Aorta (tissue), 5 donors: ENCODE measurements around the gene SORBS2. TPM values are rescaled to one million over a fixed set of nuclear protein-coding genes. Genes with fewer than 3 reads are reported as not detected.

Experiments
- ATAC-seq: fragments of 200-7000 bp; cut with Tn5 transposase; one replicate; pipeline ENCODE4 v1.9.1; 2022; ENCODE audit warnings: moderate library complexity; ENCODE audit not compliant: low FRiP score
- DNase-seq, 2 donors: peaks; one replicate each; pipeline ENCODE4 v3.0.0-alpha.2; 2020
- H3K27ac ChIP-seq, 2 donors: one replicate each; pipeline ENCODE4 v1.5.1; 2013; ENCODE audit warnings: low read length in 2 of 2, mild to moderate bottlenecking in 2 of 2, moderate library complexity in 2 of 2, control low read depth in 1 of 2, inconsistent platforms in 1 of 2, low read depth in 1 of 2
- H3K27me3 ChIP-seq, 2 donors: one replicate each; pipeline ENCODE4 v1.6.1; 2013; ENCODE audit warnings: control low read depth in 1 of 2, low read length in 1 of 2, mild to moderate bottlenecking in 1 of 2, moderate library complexity in 1 of 2; ENCODE audit not compliant: insufficient read depth in 2 of 2, control insufficient read depth in 1 of 2
- H3K36me3 ChIP-seq, 2 donors: one replicate each; pipeline ENCODE4 v1.6.1; 2013; ENCODE audit warnings: control low read depth in 1 of 2, low read length in 1 of 2, mild to moderate bottlenecking in 1 of 2; ENCODE audit not compliant: insufficient read depth in 2 of 2, control insufficient read depth in 1 of 2
- H3K4me1 ChIP-seq, 2 donors: one replicate each; pipeline ENCODE4 v1.6.1; 2013; ENCODE audit warnings: low read length in 2 of 2, control low read depth in 1 of 2, mild to moderate bottlenecking in 1 of 2, moderate library complexity in 1 of 2; ENCODE audit not compliant: insufficient read depth in 2 of 2, control insufficient read depth in 1 of 2
- H3K4me3 ChIP-seq, 2 donors: one replicate each; pipeline ENCODE4 v1.5.1; 2013; ENCODE audit warnings: low read length in 2 of 2, control low read depth in 1 of 2, mild to moderate bottlenecking in 1 of 2
- H3K9me3 ChIP-seq: one replicate; pipeline ENCODE4 v1.6.1; 2013; ENCODE audit warnings: mild to moderate bottlenecking, low read length; ENCODE audit not compliant: control insufficient read depth
- WGBS, 2 donors: extraction: QIAGEN DNeasy Blood & Tissue Kit; methylation state at CpG; one replicate each; pipeline ENCODE4 v1.1.7; 2013; 5-methylcytosine and 5-hydroxymethylcytosine counted together
- intact Hi-C, 2 donors: fragments of 100-400 bp; cut with DNase I; formaldehyde crosslinking; loops; one replicate each; pipeline versions ENCODE4 v1.14.2 to v1.15.0; 2022
- polyA plus RNA-seq, 2 donors: library from polyadenylated mRNA; stranded (reverse); fragments of 200-250 nt; gene quantifications; one replicate each; pipeline ENCODE4 v1.2.3, GENCODE V29; 2013
- total RNA-seq, 2 donors: library from RNA; stranded (reverse); fragmentation: NEBNext Ultra II Directional; extraction: Animal tissue kit (Norgen Biotek cat#: 25700); gene quantifications; one replicate each; pipeline ENCODE4 v1.2.1, GENCODE V29; 2021
- donor health status: healthy with polysubstance abuse.
- donor health status: Bipolar disorder and iron deficiency.
- donor health status: DM: no; HTN: no; CAD: no.
- donor health status: DM: no; HTN: no; CAD: no.
- donor health status: DM: yes; HTN: yes; CAD: no.

Gene SORBS2
- total and polyA plus RNA-seq, 4 donors: 111 to 696 (median 246) TPM

DNA sequence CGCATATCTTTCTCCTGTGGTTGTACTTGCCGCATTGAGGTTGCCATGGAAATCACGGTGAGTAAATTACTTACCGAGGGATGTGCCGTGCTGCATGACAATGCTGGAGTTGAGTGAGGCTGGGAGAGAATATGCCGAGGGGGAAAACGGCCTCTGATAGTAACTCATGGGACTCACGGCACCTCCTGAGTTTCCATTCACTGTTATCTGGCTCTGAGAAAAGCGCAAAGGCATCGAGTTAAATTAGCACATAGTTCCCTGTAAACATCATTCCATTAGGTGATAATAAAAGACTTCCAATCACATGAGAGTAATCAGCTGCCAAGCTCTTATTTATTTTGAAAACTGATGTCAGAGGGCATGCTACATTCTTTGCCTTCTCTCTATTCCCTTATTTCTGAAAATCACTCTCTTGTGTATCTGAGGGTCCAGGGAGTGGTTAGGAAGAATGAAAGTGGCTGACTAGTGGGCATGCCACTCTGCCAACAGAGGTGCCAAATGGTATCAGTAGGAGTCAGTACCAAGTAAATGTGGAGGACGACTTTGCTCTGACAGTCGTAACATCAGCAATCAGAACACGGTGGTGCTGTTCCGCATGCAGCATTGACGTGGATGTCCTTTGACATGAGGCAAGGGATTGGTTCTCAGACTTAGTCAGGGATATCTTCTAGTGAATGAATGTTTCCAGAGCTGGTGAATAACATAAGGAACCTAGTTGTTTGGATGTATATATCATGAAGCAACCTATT lies 149.8 kb downstream of the SORBS2 start:
- DNase-seq (no peak), ATAC-seq (no peak)
- H3K27ac ChIP-seq: no peak overlapping the region
- H3K9me3 ChIP-seq: no peaks in the 10 kb centered on the region
- H3K36me3 ChIP-seq: peaks cover 0 to 3% of the 10 kb centered on the region in 2 donors
- intact Hi-C loops: no loop called here
- 86 to 88% methylated on average over 15 of the region's 15 CpGs for WGBS, 2 donors
- no peaks in the 10 kb centered on the region for H3K27me3 ChIP-seq
- H3K4me1 ChIP-seq: no peaks in the 10 kb centered on the region
- H3K4me3 ChIP-seq: no peak overlapping the region

DNA sequence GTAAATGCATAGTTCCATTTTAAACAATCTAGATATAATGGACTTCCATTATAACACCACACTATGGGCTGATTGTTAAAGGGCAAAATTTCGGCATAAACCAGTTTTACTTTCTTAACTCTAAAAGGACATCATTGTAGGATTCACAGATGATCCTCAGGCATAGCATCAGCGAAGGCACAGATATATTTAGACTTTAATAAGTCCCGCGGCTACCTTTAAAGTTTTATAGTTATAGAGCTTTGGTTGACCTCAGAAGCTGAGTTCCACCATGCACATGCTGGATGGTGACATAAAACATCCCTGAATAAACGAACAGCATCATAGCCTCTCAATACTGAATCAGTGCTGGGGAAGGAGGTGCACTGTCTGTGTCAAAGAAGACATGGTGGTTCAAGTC lies 151.7 kb downstream of the SORBS2 start:
- intact Hi-C loops: no loop called here
- Histone ChIP-seq H3K36me3 (peaks cover 0 to 3% of the 10 kb centered on the region in 2 donors), H3K4me1 (no peaks in the 10 kb centered on the region), H3K27me3 (no peaks in the 10 kb centered on the region), H3K27ac (no peak overlapping the region), H3K9me3 (no peaks in the 10 kb centered on the region), H3K4me3 (no peak overlapping the region)
- ATAC-seq: no peak
- no peak for DNase-seq
- WGBS, 2 donors: 95 to 96% methylated on average over 5 of the region's 5 CpGs

DNA sequence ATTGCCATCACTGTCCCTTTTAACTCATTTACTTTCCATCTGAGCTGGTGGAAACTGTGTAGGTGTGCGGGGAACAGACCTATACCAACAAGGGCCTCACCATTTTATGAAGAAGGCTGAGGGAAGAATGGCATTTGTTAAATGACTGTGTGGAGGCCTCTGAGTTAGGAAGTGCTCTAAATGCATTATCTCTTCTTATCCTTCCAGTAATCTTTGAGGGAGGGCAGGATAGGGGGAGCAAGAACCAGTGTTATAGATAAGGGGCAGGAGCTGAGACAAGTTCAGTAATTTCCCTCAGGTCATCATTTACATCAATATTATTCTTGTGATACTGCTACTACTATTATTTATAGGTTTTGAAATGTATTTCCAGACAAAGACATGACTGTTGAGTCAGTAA lies 154.3 kb downstream of the SORBS2 start:
- ATAC-seq (no peak), DNase-seq (no peak)
- 96 to 100% methylated on average over 1 of the region's 1 CpG for WGBS, 2 donors
- Histone ChIP-seq H3K4me3 (no peak overlapping the region), H3K27me3 (no peaks in the 10 kb centered on the region), H3K4me1 (peaks cover 0 to under 1% of the 10 kb centered on the region in 2 donors), H3K9me3 (no peaks in the 10 kb centered on the region), H3K27ac (peak overlapping the region; percentile 64 to 87), H3K36me3 (peaks cover 0 to 3% of the 10 kb centered on the region in 2 donors)
- intact Hi-C loops: loop anchor here (5.0 to 10.0 kb wide), 4 partner anchors 70 to 370 kb away; no protein-coding TSS in a partner anchor

GRCh38 chr4:185657183-185657582 lies 154.8 kb downstream of the SORBS2 start:
- no peaks in the 10 kb centered on the region for H3K9me3 ChIP-seq
- peak overlapping the region; percentile 69 to 87 for H3K27ac ChIP-seq
- H3K4me3 ChIP-seq: peak overlapping the region in 1 of 2 donors; percentile 68
- peak; percentile 30 for ATAC-seq
- intact Hi-C loops: loop anchor here (5.0 to 10.0 kb wide), 4 partner anchors 70 to 370 kb away; no protein-coding TSS in a partner anchor
- H3K4me1 ChIP-seq: peaks cover 3% of the 10 kb centered on the region in 2 donors
- WGBS, 2 donors: 75 to 76% methylated on average over 14 of the region's 14 CpGs
- no peak for DNase-seq
- H3K27me3 ChIP-seq: no peaks in the 10 kb centered on the region
- H3K36me3 ChIP-seq: peaks cover 0 to 4% of the 10 kb centered on the region in 2 donors

- Histone ChIP-seq H3K36me3 (peaks cover 0 to 5% of the 10 kb centered on the region in 2 donors), H3K27me3 (no peaks in the 10 kb centered on the region), H3K9me3 (no peaks in the 10 kb centered on the region), H3K27ac (peak overlapping the region in 1 of 2 donors; percentile 77), H3K4me3 (peak overlapping the region; percentile 68 to 75), H3K4me1 (peaks cover 3 to 4% of the 10 kb centered on the region in 2 donors)
- 2 to 7% methylated on average over 6 of the region's 6 CpGs for WGBS, 2 donors
- peak; percentile 80 to 87 for DNase-seq
- intact Hi-C loops: loop anchor here (5.0 to 10.0 kb wide), 4 partner anchors 71 to 371 kb away; no protein-coding TSS in a partner anchor
- peak; percentile 88 for ATAC-seq
Observed at GRCh38 chr4:185656467-185656931, 155.5 kb downstream of the SORBS2 start.

DNA sequence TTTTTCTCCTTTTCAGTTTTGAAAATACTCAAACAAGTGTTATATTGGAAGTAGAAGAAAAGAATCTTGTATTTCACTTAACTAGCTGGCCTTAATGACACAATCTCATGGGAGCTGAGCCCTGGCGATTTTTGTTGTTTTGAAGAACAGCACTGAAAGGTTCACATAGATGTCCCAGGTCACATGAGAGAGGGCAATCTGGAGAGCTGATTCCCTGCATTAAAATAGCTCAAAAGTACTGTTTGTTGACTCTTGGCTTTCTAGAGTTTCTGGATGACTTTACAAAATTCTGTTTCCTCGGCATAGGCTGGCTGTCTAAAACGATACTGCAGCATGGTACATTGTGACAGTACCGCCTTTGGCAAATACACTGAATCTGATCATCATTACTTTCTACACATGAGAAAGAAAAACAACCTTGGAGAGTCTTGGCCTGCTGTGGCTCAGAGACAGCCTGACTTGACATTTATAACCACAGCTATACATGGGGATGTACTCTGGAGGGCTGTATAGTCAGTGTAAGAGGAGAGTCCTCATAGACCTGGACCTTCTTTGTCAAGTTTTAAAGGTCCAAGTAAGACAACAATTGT lies 156.9 kb downstream of the SORBS2 start:
- WGBS, 2 donors: 3 to 10% methylated on average over 4 of the region's 4 CpGs
- H3K27me3 ChIP-seq: no peaks in the 10 kb centered on the region
- H3K27ac ChIP-seq: peak overlapping the region; percentile 71 to 88
- H3K4me1 ChIP-seq: peaks cover 3 to 4% of the 10 kb centered on the region in 2 donors
- DNase-seq (no peak), ATAC-seq (peak; percentile 6)
- H3K4me3 ChIP-seq: peak overlapping the region; percentile 68 to 75
- peaks cover 0 to 9% of the 10 kb centered on the region in 2 donors for H3K36me3 ChIP-seq
- intact Hi-C loops: loop anchor here (5.0 to 10.0 kb wide), 4 partner anchors 72 to 372 kb away; no protein-coding TSS in a partner anchor
- no peaks in the 10 kb centered on the region for H3K9me3 ChIP-seq

DNA sequence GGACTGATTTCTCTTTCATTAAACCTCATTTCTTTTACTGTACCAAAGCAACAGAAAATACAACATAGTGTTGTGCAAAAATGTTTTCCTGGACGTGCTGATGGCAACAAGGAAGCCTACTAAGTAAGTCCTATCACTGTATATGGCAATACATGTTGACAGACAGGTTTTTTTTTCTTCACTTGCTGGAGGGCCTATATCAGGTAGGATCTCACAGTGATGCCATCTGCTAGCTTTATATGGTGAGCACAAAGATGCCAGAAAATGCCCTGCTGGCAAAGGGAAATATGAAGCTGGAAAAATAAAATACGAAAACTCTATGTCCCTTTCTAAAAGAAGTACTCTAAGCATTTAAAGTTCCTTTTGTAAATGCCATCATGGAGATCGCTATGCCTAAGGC lies 157.7 kb downstream of the SORBS2 start:
- 13 to 20% methylated on average over 3 of the region's 3 CpGs for WGBS, 2 donors
- intact Hi-C loops: loop anchor here (5.0 to 10.0 kb wide), 2 partner anchors 80 to 118 kb away; no protein-coding TSS in a partner anchor
- Histone ChIP-seq H3K36me3 (peaks cover 0 to 10% of the 10 kb centered on the region in 2 donors), H3K9me3 (no peaks in the 10 kb centered on the region), H3K4me1 (peaks cover 3 to 4% of the 10 kb centered on the region in 2 donors), H3K4me3 (peak overlapping the region; percentile 68 to 75), H3K27me3 (no peaks in the 10 kb centered on the region), H3K27ac (peak overlapping the region in 1 of 2 donors; percentile 71)
- ATAC-seq (no peak), DNase-seq (no peak)

- ATAC-seq: no peak
- intact Hi-C loops: loop anchor here (5.0 to 10.0 kb wide), 2 partner anchors 83 to 120 kb away; no protein-coding TSS in a partner anchor
- H3K36me3 ChIP-seq: peaks cover 0 to 13% of the 10 kb centered on the region in 2 donors
Observed at GRCh38 chr4:185651851-185652250, 160.1 kb downstream of the SORBS2 start.

More at GRCh38 chr4:185651851-185652250, 160.1 kb downstream of the SORBS2 start:
- DNase-seq: no peak
- no peak overlapping the region for H3K4me3 ChIP-seq
- H3K4me1 ChIP-seq: peaks cover 3 to 4% of the 10 kb centered on the region in 2 donors
- WGBS, 2 donors: 73 to 77% methylated on average over 7 of the region's 7 CpGs
- H3K27ac ChIP-seq: no peak overlapping the region
- no peaks in the 10 kb centered on the region for H3K9me3 ChIP-seq
- H3K27me3 ChIP-seq: no peaks in the 10 kb centered on the region
